ENCODE data around the gene CAPS.

The CAPS gene

GRCh38 chr19:5892772-5893275 lies 21.2 kb upstream of the CAPS start:
- no peak for DNase-seq

GRCh38 chr19:5893296-5893903 lies 20.7 kb upstream of the CAPS start:
- no peak for DNase-seq

DNA sequence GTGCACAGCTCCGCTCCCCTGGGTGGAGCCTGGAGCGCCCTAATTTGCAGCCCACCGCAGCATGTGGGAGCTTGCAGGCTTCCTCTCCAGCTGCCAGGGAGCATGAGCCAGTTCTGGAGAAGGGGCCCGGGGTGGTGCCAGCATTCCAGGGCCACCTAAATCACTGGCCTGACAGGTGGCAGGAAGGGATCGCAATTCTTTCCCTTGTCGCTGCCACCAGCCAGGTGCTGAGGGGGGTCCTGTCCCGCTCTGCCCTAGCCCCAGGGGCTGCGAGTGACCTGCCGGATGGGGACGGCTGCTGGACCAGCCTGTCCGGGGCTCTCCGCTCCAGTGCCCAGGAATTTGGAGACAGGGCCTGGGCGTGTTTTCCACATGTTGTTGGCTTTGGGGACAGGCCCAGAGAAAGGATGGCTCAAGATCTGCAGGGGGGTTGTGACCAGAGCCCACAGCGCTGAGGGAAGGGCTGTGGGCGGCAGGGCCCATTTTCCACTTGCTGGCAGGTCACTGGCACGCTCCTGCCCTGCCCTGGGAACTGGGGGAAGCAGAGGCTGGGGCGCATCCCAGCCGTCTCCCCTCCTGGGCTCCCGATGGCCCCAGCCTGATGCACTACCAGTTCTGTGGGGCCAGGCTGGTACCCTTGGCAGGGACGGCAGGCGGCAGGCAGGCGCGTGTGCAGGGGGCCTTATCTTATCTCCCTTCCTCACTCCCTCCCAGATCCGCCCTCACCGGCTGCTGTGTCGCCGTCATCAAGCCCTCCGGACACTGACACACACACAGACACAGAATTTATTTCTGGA lies 19.9 kb upstream of the CAPS start:
- DNase-seq: no peak

- no peak for DNase-seq
Observed at GRCh38 chr19:5894704-5895349, 19.2 kb upstream of the CAPS start.

DNA sequence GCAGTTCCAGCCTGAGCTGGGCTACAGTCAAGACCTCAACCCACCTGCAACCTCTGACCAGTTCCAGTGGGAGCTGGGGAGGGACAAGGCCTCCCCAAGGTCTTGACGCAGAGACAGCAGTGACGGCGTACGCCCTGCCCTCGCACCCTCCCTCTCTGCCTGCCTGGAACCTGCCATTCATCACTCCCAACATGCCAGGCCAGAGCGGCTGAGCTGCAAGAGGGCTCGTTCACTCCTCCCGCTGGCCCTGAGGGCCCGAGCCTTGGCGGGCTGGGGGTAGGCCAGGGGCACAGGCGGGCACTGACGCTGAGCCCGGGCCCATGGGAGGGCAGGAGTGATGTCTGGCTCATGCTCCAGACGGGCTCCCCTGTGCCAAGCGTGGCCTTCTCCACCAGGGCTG lies 18.6 kb upstream of the CAPS start:
- DNase-seq: no peak

DNA sequence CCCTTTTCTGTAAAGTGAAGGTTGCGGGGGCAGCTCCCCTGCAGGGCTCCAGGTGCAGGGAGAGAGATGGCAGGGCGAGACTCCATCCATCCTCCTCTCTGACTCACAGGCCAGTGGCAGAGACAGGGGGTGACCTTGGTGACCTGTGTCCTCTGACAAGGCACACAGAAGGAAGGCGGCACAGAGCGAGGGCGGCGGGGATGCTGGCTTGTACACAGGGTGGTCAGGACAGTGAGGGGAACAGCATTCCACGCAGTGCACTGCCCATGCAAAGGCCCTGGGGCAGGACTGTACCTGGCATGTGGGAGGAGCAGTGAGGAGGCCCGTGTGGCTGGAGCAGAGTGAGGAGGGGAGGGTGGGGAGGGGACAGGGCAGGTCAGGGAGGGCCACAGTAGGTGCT lies 18.2 kb upstream of the CAPS start:
- DNase-seq: no peak

DNA sequence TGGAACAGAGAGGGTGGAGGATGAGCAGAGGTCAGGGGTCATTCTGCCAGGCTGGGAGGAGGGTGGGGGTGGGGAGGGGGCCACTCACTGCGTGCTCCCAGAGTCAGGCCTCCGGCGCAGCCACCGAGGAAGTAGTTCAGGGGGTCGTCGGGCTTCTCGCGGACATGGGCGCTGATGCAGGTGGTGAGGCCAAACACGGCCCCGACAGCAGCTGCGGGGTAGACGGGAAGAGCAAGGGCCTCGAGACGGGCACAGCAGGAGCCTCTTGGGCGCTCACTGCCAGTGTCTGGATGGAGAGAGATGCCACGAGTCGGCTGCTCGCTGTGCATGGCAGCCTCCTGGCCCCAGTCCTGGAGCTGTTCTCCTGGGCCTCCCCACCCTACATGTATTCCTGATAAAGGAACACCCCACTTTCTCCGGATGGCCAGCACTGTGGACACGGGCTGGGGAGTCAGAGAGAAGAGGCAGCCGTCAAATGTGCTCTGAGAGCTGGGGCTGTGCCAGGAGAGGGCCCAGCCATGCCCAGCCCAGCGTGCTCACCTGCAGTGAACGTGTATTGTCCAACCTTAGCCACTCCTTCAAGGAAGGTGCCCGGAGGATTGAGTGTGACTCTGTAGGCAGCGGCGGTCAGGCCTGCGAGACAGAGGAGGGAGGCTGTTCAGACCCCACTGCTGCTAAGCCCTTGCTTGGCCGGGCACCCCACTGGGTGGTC lies 17.5 kb upstream of the CAPS start:
- no peak for DNase-seq

DNA sequence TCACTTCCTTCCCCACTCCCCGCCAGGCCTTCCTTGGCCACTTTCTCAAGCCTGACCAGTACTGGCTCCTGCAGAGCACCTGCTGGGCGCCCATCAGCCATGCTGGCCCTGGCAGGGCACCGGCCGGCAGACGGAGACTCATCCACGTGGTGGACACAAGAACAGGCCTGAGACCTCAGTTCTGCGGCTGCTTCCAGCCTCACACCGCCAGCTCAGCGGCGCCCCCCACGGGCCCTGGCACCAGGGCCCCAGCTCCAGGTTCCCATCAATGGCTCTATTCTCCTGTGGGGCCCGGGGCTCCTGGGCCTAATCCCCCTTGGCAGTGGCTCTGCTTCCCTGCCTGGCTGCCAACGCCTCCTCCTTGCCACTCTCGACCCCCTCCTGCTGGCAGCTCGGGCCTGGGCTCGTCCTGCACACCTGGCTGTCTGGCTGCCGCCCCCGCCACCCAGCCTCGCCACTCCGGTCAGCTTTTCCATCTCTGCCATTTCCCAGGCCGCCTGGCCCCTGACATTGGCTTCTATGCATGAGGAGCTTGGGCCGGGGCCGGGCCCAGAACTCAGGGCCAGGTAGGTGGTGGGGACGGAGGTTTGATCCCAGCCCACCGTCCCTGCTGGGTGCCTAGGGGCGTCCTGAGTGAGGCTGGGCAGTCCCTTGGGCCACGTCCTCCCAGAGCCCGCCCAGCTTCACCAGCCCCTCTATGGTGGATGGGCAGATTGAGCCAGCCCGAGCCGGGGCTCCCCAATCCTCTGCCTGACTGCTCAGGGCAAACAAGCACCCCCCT lies 16.7 kb upstream of the CAPS start:
- no peak for DNase-seq

GRCh38 chr19:5899728-5900526 lies 14.1 kb upstream of the CAPS start:
- DNase-seq: no peak

DNA sequence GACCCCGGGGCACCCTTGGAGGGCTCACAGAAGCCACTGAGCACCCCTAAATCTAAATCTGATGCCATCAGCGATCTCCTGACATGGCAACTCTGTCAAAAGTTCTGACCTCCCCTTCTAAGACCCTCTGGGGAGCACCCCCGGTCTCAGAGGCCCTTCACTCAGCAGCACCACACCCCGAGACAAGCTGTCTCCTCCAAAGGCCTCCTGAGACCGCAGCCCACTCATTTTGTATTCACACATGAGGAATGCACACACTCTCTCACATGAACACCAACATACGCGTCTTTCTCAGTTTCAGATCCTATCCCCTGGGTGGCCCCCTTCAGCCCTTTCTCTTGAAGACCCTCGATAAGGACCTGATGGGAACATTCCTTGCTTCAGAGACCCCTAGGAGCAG lies 13.1 kb upstream of the CAPS start:
- DNase-seq: no peak

DNA sequence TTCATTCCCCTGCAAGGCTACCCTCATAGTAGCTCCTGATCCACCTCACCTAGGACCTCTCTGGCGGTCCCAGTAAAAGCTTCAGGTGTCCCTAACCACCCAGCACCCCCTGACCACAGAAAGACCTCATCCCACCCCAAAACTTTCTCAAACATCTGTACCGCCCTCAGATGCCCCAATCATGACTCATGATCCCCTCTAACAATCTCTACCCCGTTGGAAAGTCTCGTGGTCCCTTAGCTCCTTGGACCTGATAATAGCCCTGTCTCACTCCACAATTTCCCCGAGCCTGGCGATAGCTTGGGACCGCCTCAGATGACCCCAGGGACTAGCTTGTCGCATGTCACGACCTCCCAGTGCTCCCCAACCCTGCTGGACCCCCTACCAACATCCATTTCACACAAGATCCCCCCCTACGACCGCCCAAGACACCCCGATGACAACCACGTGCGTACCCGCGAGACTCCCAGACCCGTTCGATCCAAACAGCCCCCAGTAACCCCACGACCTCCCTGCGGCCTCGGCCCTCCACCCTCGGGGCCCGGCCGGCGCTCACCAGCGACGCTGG lies 10.9 kb upstream of the CAPS start:
- DNase-seq: no peak

DNA sequence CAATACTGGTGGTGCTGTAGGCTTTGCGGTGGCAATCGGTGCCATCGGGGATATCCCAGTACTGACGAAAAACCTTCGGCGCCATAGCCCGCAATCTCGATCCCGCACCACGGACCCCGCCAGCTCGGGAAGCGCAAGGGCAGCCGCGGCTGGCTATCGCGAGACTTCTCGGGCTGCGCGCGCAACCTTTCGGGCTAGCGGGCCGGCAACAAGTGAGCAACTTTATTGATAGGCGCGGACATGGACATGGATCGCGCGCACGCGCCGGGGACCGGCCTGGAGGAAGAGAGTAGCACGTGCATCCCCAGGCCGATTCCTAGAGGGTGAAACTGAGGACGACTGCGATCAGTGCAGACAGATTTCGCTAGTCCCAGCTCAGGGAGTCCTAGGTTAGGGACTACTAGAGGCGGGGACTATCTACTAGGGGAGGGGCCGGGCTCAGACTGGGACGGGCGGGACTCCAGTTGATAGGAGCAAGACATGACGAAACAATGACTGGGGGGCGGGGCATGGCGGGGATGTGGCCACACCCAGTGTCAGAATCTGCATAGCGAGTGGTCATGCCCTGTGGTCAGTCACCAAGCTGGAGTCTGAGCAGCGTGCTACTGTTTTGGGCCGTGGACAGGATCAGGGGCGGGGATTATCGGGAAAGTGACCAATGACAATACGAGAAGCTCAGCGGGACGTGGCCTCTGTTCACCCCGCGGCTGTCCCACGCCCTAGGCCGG lies 10.3 kb upstream of the CAPS start, which contains the start of gene NDUFA11:
Gene NDUFA11 (minus strand): TSS at position 167 of the 728 bp plus-strand sequence. CDS start 82 bp downstream, at position 85.
- DNase-seq: peak; percentile 94 to 97 (median 96)

GRCh38 chr19:5904352-5905113 lies 9.5 kb upstream of the CAPS start, which contains the start of gene VMAC:
Gene VMAC, plus strand, starts transcription at chr19:5904872. Its CDS starts 19 bp downstream, at chr19:5904891.
- DNase-seq: peak; percentile 100

DNA sequence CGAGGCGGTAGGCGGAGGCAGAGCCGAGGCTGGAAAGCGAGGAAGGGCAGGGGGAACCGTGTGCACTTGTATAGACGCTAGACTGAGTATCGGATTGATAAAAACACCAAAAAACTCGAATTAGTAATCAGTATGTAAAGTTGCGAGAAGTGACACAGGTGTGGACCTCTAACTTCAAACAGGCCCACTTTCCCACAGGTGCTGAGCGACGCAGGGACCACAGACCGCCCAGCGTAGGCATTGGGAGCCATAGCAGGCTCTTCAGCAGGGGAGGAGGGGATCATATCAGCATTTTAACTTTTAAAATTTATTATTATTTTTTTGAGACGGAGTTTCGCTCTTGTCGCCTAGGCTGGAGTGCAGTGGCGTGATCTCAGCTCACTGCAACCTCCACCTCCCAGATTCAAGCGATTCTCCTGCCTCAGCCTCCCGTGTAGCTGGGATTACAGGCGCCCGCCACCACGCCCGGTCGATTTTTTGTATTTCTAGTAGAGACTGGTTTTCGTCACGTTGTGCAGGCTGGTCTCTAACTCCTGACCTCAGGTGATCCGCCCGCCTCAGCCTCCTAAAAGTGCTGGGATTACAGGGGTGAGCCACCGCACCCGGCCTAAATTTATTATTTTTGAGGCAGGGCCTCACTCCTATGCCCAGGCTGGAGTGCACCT lies 8.8 kb upstream of the CAPS start:
- no peak for DNase-seq

GRCh38 chr19:5907241-5907640 lies 6.8 kb upstream of the CAPS start:
- DNase-seq: no peak

DNA sequence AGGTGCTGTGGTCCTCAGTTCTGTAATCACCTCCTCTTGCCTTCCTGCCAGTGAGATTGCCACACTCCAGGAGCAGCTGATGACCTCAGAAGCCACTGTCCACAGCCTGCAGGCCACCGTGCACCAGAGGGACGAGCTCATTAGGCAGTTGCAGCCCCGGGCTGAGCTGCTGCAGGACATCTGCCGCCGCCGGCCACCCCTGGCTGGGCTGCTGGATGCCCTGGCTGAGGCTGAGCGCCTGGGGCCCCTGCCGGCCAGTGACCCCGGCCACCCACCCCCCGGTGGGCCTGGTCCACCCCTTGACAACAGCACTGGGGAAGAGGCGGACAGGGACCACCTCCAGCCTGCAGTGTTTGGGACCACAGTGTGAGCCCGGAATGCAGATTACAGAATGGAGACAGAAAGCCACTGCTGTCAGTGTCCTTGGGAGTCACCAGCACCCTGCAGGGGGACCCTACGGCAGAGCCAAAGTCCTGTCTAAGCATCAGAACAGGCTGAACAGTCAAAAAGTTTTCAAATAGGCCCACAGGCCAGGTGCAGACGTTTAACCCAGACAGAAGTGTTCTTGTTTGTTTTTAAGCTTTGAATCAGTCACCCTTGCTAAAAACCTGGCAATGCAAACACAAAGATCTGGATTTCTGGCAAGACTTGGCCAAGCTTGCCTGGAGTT lies 5.1 kb upstream of the CAPS start:
- no peak for DNase-seq

- DNase-seq: no peak
Observed at GRCh38 chr19:5910638-5910907, 3.5 kb upstream of the CAPS start.

- DNase-seq: no peak
Observed at GRCh38 chr19:5911366-5911765, 2.7 kb upstream of the CAPS start.

DNA sequence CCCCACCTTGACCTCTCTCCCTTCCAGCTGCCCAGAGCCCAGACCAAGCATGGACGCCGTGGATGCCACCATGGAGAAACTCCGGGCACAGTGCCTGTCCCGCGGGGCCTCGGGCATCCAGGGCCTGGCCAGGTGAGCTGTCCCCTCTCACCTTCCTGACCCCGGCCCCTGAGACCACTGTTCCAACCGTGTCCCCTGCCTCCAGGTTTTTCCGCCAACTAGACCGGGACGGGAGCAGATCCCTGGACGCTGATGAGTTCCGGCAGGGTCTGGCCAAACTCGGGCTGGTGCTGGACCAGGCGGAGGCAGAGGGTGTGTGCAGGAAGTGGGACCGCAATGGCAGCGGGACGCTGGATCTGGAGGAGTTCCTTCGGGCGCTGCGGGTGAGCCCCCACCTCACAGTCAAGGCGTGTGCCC lies 312 bp downstream of the CAPS start:
- no peak for DNase-seq

Data from activated CD4-positive, CD25-positive, alpha-beta regulatory T cell (primary cell).